HG03139 (cell line): Measurements from ENCODE around the gene MYF6.
A peak's percentile ranks its signal among the peaks of the same experiment; 100 is the strongest.

Experiments
- ATAC-seq: cut with Tn5 transposase; IDR thresholded peaks from one replicate; pipeline ENCODE4 v1.9.1; 2021; ENCODE audit not compliant: unreplicated experiment

MYF6 gene

DNA sequence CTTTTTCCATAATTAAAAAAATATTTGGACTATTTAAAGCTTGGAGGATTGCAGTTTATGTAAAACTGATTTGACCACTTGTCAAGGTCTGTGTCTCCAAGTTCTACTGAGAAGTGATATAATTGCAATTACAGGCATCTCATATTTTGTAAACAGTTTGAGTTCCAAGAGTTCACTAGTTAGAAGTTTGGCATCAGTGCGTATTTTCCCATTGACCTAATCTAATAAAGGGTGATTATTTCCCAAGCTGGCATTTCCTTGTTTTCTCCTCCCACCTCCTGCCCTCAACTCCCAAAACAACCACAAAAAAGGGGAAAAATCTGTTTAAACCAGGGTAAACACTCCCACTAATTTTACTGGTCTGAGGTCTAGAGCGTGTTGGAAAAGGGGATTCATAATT lies 3.0 kb upstream of the MYF6 start:
- ATAC-seq, result no peak

DNA sequence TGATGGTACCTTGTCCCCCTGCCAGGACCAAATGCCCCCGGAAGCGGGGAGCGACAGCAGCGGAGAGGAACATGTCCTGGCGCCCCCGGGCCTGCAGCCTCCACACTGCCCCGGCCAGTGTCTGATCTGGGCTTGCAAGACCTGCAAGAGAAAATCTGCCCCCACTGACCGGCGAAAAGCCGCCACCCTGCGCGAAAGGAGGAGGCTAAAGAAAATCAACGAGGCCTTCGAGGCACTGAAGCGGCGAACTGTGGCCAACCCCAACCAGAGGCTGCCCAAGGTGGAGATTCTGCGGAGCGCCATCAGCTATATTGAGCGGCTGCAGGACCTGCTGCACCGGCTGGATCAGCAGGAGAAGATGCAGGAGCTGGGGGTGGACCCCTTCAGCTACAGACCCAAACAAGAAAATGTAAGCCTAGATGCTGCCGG lies 410 bp downstream of the MYF6 start:
- ATAC-seq, result no peak

DNA sequence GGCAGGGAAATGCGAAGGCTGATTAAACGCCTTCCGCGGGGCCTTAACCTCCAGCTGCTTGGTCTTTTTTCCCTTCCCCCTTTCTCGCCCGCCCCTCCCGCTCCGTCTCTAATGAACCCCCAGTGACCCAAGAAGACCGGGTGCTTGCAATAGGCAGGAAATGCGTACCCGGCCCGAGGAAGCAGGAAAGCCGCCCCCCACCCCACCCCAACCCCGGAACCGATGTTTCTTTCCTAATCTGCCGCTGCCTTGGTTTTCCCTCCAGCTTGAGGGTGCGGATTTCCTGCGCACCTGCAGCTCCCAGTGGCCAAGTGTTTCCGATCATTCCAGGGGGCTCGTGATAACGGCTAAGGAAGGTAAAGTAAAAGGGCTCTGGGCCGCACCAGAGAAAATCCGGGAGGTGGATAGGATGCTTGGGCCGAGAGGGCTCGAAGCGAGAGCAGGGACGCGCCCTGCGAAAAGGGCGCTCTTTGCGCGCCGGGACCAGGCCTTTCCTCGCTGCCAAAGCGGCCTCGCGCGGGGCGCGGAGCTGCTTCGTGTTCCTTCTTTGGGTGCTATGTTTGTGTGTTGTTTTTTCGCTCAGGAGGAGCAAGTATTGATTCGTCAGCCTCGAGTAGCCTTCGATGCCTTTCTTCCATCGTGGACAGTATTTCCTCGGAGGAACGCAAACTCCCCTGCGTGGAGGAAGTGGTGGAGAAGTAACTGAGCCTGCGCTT lies 983 bp downstream of the MYF6 start:
- ATAC-seq, result no peak

DNA sequence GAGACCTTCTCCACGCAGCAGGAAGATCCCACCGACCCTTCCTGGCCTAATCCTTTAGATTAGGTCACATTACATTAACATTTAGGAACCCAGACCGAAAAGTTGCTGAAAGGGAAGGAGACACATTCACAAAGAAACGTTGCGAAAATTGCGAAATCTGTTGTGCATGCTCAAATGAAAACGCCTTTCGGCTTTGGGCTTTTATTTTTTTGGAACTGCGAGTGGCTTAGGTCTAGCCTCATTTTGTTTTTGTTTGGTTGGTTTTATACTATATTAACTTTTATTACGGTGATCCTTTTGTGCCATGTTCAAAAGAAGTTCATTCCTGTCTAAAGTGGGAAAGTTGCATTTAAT lies 1.5 kb downstream of the MYF6 start:
- no peak for ATAC-seq

DNA sequence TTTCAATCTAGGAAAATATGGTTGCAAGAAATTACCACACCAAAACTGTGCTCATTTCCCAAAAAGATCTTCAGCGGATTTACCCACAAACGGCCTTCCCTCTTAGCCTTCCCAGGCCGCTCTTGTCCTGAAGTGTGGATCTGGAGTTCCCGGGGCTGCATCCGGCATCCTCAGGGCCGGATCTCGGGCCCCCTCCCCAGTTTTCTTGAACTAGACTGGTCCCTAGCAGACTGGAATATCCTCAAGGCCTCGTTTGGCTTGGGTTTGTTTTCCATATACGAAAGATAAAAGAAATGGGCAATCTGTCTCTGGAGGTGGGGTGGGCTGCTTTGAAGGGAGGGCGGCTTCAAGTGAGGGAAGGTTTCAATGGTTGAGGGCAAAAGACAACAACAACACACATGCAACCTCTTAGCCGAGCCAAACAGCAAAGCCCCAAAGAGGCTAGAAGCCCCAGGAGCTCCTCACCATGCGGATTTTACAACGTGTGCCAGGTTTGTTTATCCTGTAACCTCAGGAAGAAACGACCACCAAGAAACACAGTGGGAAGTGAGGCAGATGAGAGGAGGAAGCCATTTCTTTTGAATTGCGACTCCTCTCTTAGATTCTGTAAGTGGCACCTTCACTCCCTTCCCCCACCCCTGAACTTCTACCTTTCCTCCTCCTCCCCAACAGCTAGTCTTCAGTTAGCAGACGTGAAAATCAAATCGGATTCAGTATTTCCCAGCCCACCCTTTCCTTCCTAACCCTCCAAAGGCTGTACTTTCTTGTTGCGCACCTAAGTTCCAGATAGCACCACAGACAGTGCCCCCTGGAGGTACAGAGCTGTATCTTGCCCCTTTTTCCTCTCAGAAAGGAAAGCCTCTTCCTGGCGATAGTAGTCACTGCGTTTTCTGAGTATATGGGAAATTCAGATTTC lies 2.6 kb downstream of the MYF6 start:
- peak; percentile 60 for ATAC-seq

DNA sequence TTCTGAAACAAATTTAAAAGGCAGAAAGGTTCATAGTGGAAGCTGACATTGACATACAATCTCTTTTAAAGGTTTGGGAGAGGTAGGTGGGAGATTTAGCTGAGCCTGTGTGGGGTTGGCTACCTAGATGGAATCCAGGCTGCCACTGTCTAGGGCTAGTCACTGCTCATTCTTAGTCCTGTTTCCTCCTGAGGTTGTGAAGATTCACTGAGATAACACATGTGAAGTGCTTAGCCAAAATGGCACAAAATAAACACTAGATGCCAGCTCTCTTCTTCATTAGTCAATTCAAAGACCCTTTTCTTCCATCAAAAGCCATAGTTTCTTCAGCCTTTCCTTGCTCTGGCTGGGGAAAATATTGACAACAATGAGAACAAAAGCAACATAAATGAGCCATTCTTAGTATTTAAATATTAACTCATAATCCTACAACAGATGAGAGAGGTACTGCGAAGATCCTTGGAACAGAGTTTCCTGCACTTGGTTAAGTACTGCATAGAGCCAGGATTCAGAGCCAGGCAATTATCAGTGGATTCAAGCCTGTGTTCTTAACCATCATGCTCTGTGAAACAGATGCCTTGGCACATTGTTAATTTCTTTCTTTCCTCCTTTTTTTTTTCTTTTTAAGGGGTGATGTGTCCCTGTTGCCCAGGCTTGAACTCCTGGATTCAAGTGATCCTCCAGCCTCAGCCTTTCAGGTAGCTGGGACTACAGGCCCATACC lies 3.5 kb downstream of the MYF6 start:
- ATAC-seq, result peak; percentile 8

DNA sequence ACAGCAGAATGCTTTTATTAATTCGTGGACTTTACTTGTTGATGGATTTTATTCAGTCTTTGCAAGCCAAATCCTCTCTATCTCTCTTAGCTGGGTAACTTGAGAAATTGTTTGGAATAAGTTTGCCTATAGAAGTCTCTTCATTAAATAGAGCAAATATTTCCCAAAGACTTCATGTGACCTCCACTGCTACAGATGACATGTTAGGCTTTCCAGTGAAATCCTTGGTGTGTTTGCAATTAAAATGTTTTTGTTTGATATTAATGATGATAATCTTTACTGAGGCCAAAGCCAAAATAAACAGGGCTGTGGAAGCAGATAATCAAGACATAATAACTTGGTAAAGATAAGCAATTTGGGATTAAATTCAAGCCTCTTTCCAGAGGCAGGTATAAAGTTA lies 4.4 kb downstream of the MYF6 start:
- ATAC-seq, result no peak

DNA sequence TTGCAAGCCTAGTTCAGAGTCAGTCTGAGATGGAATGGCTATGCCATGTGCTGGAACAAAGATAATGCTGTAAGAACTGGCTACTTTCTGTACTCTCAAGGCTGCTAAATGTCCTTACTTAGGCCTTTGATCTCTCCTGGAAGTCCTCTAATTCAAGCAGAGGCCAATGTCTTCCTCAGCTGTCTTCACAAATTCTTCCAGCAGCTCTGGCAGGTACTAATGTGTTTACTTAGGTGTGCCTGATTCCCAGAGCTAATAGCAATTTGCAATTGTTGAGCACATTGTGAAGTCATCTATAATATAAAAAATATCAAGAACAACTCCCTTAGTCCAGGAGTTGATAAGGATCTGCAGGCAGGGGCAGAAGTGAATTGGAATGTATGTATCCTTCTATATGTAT lies 5.4 kb downstream of the MYF6 start:
- no peak for ATAC-seq

DNA sequence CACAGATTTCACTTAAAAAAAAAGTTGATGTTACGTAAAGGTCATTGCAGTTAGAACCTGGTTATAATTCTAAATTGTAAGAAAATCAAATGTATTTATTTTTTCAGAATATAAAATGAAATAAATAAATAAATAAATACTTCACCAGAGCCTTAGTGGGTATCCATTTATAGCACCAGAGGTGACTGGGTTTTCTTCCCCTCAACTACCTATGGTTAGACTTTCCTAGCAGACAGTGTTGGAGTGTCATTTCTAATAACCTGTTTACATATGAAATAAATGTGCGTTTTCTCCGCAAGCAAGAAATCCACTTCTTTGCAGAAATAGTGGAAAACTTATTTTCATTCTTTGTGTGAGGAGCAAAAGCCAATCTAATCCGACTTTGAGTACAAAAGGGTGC lies 6.0 kb downstream of the MYF6 start:
- ATAC-seq, result no peak

DNA sequence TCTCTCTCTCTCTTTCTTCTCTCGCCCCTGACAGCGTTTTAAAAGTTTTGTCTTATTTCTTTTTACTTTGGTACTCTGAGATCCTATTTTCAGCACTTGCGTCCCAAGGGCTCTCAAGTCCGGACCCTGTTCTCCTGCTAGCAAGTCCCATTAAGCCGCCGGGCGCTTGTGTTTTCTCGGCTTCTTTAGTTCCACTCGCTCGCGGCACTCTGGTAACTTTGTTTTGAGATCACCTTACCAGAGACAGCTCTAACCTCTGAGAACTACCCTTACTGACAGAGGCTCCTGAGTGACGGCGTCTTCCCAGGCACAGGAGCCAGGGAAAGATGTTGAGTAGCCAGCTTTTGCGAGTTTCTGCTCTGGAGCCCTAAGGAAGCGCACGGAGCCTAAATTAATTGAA lies 6.6 kb downstream of the MYF6 start:
- ATAC-seq, result no peak

DNA sequence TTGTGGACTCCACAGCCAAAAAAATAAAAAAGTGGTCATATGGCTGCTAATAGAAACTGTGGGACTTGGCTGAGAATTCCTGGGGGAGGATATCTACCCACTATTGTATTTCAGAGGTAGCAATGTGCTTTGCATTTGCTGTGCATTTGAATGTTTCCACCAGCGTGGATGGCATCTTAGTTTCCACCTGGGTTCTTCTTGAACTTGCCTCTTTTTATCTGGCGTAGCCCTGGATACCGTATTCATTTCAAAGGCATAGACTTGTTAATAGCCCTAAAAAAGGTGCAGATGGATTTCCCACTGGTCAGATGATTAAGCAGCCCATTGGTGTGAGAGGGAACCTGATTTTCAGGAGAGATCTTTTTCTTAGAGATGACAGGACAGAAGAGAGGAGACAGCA lies 7.4 kb downstream of the MYF6 start:
- ATAC-seq, result no peak

DNA sequence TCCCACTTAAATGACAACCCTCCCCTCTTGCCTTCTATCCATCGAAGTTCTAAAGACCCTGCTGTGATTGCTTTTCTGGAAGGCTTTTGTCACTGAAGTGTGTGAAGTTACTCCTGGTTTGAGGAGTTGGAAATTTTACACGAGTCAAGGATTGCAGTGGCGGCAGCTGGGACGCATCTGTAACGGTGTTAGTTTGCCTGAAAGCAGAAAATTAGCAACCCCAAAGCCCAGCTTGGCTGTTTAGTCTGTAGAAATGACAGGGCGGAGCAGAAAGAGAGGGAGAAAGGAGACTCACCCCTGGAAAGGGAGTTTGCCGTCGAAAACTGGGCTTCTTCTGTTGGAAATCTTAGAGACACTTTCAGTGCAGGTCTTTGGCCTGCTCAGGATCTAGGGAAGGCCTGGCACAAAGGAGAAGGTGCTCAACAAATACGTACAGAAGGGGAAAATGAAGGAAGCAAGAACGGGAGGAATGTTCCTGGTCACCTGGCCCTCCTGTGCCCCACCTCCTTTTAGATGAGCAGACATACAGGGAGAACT lies 8.3 kb downstream of the MYF6 start:
- ATAC-seq, result no peak

DNA sequence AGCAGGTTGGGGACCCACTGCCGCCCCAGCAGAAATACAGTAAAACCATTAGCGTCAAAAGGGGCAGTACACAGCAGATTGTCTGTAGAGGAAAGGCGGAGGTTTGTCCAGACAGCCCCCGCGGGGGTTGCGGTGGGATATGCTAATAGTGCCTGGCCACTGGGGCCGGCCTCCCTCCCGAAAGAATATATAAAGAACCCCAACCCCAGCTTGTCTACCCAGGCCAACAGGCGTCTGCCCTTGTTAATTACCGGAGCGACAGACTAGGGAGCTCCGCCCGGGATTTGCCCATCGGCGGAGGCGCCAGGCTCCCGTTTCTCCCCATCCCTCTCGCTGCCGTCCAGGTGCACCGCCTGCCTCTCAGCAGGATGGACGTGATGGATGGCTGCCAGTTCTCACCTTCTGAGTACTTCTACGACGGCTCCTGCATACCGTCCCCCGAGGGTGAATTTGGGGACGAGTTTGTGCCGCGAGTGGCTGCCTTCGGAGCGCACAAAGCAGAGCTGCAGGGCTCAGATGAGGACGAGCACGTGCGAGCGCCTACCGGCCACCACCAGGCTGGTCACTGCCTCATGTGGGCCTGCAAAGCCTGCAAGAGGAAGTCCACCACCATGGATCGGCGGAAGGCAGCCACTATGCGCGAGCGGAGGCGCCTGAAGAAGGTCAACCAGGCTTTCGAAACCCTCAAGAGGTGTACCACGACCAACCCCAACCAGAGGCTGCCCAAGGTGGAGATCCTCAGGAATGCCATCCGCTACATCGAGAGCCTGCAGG lies 9.4 kb downstream of the MYF6 start, which contains the start of gene MYF5:
TSS of gene MYF5 (plus strand) at position 217 of the 774 bp plus-strand sequence. CDS start at position 369, 152 bp downstream.
- no peak for ATAC-seq

DNA sequence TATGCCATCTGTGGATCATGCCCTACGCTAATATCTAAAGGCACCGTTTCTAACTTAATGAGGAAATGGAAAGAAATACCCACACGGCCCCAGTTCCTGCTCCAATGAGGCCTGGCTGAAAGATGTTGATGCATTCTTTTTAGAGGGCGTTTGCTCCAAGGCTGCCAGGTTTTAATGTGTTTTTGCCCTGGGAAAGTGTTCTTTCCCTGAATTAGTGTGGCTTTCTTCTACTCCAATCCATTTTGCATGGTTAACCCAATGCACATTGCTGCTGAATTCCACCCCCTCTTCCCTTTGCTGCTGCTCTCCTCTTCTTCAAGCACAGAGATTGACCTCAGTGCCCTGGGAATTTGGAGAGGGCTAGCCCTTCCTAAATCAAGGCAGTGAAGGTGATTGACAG lies 10.4 kb downstream of the MYF6 start:
- no peak for ATAC-seq

DNA sequence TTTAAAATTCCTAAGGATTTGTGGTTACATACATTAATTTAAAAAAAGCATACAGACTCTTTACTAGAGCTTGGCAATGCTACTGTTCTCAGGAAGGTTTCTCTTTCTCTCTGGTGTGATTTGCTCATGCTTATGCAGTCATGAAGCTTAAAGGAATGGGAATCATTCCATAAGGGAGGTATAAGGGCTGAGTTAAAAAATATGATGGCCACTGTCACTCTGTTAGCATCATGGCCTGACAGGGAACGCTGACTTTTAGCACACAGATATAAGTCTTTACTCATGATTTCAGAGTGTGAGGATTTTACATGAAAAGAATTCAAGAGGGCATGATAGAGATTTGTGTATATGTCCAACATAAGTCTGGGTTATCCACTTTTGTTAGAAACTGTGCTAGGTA lies 13.1 kb downstream of the MYF6 start:
- ATAC-seq, result no peak

DNA sequence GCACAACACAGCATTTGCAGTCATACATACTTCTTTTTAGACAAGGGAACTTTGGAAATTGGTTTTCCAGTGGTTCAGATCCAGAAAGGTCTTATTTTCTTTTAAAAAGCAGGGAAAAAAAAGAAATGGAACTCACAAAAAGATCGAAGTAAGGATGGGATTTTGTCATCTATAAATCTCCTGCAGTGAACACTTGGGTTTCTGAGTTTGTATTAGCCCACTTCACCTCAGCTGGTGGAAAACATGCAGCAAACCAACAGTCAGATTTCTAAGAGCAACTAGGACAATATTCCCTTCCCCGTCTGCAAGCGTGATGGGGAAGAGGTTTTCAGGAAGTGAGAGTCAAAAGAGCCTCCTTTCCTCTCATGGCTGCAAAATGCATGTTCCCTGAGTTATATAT lies 13.9 kb downstream of the MYF6 start:
- ATAC-seq, result no peak

DNA sequence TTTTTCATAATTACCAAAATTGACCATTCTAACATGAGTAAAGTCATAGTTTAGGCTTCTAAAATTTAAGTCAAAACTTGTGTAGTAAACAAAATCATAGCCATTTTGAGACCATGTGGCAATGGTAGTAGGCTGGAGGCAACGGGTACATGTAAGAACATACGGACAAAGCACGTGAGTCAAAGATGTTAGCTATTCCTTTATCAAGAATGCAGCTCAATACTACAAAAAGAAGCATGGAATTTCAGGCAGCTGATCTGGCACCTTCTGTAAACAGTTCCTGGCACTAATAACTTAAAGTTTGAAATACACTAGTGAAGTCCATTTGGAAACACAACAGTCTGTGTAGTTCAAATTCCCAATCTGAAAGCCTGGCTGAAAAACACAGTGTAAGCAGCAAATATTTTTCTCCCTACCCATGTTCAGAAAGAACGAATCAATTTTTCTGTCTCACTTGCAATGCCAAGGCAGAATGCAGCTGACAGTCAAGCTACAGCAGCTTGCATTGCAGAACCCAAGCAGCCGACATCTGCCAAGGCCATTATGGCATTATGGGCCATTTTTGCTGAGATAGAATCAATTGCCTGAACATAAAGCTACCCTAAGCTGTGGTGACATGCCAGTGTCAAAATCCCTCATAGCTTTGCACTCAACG lies 38.5 kb downstream of the MYF6 start:
- ATAC-seq, result no peak

DNA sequence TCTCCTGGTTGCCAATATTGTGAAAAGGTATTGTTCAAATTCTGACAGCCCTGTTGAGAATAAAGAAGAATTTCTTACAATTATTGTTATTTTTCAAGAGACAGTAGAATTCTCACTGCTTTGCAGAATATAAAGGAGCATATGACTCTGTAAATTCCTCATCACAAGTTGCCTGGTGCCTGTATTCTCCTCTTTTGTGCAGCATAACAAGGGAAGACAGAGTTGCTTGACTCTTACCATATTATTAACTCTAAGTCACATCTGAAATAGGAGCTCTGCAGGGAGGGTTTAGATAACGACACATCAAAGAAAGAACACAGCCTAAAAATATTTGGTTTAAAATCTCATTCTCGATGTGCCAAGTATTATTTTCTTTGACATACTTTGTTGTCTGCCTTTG lies 40.4 kb downstream of the MYF6 start:
- ATAC-seq, result no peak

DNA sequence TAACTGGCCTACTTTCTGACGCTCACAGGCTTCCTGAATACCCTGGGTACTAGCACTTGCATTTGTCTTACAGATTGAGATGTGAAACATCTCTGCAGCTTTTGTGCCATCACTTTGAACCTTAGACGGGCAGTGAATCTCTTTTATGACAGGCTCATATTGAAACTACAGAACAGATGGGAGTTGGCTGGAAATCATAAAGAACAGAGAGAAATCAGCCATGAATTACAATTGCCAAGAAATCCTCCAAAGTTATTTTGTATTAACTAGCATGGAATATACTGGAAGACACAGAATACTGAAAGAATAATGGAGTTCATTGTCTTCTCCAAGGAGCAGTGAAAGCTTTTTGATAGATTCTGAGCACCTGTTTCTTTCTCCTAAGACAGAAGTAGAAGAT lies 42.0 kb downstream of the MYF6 start:
- no peak for ATAC-seq

DNA sequence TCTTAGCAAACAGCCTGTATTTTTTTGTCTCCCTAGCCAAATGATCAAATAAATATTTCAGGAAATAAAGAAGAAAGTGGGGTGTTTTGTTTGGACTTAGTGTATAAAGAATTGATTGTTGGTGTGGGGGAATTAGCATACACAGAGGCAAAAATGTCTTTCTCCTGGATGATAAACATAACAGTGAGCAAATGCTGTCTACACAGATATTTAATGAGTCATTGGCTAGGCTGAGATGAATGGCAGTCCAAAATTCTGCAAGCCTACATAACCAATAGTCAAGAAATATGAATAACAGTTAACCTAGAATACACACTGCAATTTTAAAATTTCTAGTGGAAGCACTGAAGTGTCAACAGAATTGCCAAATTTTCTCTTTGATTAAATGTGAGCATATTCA lies 45.0 kb downstream of the MYF6 start:
- no peak for ATAC-seq
